H1 (cell line): ENCODE measurements around the gene AKAP7. TPM values are rescaled to one million over a fixed set of nuclear protein-coding genes. Genes with fewer than 3 reads are reported as not detected.
"Not testable (repeated sequence)": the region's sequence is repeated elsewhere in the genome, so short reads cannot be mapped to it uniquely, and the experiment has no call there.

Experiments
- CTCF ChIA-PET: fragments of 300-600 bp; sonication (Branson Sonifier 250); formaldehyde crosslinking; loops from one replicate; lab custom pipeline; 2021; ENCODE audit not compliant: partially characterized antibody; lab: Charles Lee
- POLR2A ChIA-PET: fragments of 300-600 bp; sonication (Branson Sonifier 250); formaldehyde crosslinking; loops from one replicate; lab custom pipeline; 2021; ENCODE audit warnings: inconsistent platforms; ENCODE audit not compliant: partially characterized antibody; lab: Charles Lee
- DNase-seq, 2 experiments: peaks; one replicate each; pipeline versions ENCODE4 v3.0.0 to v3.0.0-alpha.2; 2010 to 2022; ENCODE audit warnings: low spot score in 2 of 2, low read depth in 1 of 2, mixed read lengths in 1 of 2
- FAIRE-seq: peaks from 2 replicates; lab custom pipeline; 2011; peaks lifted over from hg19 to GRCh38; lab: Jason Lieb, UNC
- H2AFZ ChIP-seq: 2 replicates; pipeline ENCODE4 v1.8.1; 2012; ENCODE audit warnings: low read length, inconsistent platforms
- H2AK5ac ChIP-seq: 2 replicates; pipeline ENCODE4 v1.6.1; 2013; ENCODE audit warnings: low read depth, low read length
- H2BK120ac ChIP-seq: replicated peaks from 2 replicates; pipeline ENCODE3; 2013; ENCODE audit warnings: low read depth, low read length, inconsistent platforms
- H2BK12ac ChIP-seq: 2 replicates; pipeline ENCODE4 v1.6.1; 2013; ENCODE audit warnings: low read depth, low read length
- H2BK15ac ChIP-seq: 2 replicates; pipeline ENCODE4 v1.6.1; 2013; ENCODE audit warnings: low read length
- H2BK20ac ChIP-seq: 2 replicates; pipeline ENCODE4 v1.6.1; 2013; ENCODE audit warnings: low read length
- H2BK5ac ChIP-seq: 2 replicates; pipeline ENCODE4 v1.6.1; 2013; ENCODE audit warnings: low read depth, low read length
- H3K14ac ChIP-seq: 2 replicates; pipeline ENCODE4 v1.6.1; 2013; ENCODE audit warnings: inconsistent platforms; ENCODE audit not compliant: insufficient read length
- H3K18ac ChIP-seq: 2 replicates; pipeline ENCODE4 v1.6.1; 2013; ENCODE audit warnings: low read length; ENCODE audit errors: extremely low read depth
- H3K23ac ChIP-seq: 2 replicates; pipeline ENCODE4 v1.6.1; 2013; ENCODE audit warnings: inconsistent platforms; ENCODE audit not compliant: insufficient read length
- H3K23me2 ChIP-seq: 2 replicates; pipeline ENCODE4 v1.6.1; 2013; ENCODE audit warnings: low read depth, low read length
- H3K27ac ChIP-seq: 2 replicates; pipeline ENCODE4 v1.6.1; 2011; ENCODE audit warnings: low read depth, low read length, inconsistent platforms
- H3K27me3 ChIP-seq, 4 experiments: replicated peaks in 1 of 4; 1 replicate in 1 of 4; 2 replicates in 3 of 4; pipeline versions ENCODE4 v1.6.1 to v1.8.1; 2011 to 2013; ENCODE audit warnings: low read length in 3 of 4, mild to moderate bottlenecking in 3 of 4, inconsistent platforms in 2 of 4, mixed read lengths in 2 of 4, moderate library complexity in 1 of 4; ENCODE audit not compliant: control insufficient read depth in 3 of 4, insufficient read depth in 3 of 4; ENCODE audit errors: extremely low read depth in 1 of 4
- H3K36me3 ChIP-seq, 4 experiments: 2 replicates each; pipeline versions ENCODE4 v1.6.1 to v1.8.1; 2011 to 2013; ENCODE audit warnings: mild to moderate bottlenecking in 4 of 4, low read length in 3 of 4, moderate library complexity in 2 of 4, control low read depth in 1 of 4, inconsistent platforms in 1 of 4; ENCODE audit not compliant: insufficient read depth in 4 of 4, control insufficient read depth in 2 of 4
- H3K4ac ChIP-seq: replicated peaks from 2 replicates; pipeline ENCODE3; 2013; ENCODE audit warnings: low read length, low read depth, mixed read lengths, inconsistent platforms; ENCODE audit not compliant: insufficient read length
- H3K4me1 ChIP-seq, 4 experiments: replicated peaks in 1 of 4; 1 replicate in 1 of 4; 2 replicates in 3 of 4; pipeline versions ENCODE4 v1.6.1 to v1.8.1; 2011 to 2013; ENCODE audit warnings: low read length in 3 of 4, inconsistent platforms in 2 of 4, mixed read lengths in 1 of 4; ENCODE audit not compliant: insufficient read depth in 4 of 4, control insufficient read depth in 3 of 4
- H3K4me2 ChIP-seq, 2 experiments: 2 replicates each; pipeline versions ENCODE4 v1.6.1 to v1.8.1; 2011 to 2013; ENCODE audit warnings: low read depth in 2 of 2, low read length in 2 of 2, control low read depth in 1 of 2, inconsistent platforms in 1 of 2, mild to moderate bottlenecking in 1 of 2; ENCODE audit not compliant: insufficient read depth in 1 of 2
- H3K4me3 ChIP-seq, 4 experiments: fragments of 200-600, 300-600 bp in 1 of 4; sonication (generic), shearing (Covaris generic), sonication (Bioruptor Twin) in 1 of 4; 2 replicates each; pipeline versions ENCODE4 v1.5.1 to v1.8.1; 2011 to 2016; ENCODE audit warnings: low read length in 4 of 4, low read depth in 3 of 4, control low read depth in 2 of 4, inconsistent platforms in 2 of 4, mild to moderate bottlenecking in 2 of 4, mixed read lengths in 1 of 4, moderate library complexity in 1 of 4; ENCODE audit not compliant: insufficient read depth in 2 of 4; ENCODE audit errors: extremely low read depth in 1 of 4
- H3K56ac ChIP-seq: replicated peaks from 2 replicates; pipeline ENCODE3; 2013; ENCODE audit warnings: low read depth, mild to moderate bottlenecking, mixed read lengths, low read length, inconsistent platforms; ENCODE audit not compliant: insufficient read length
- H3K79me1 ChIP-seq: 2 replicates; pipeline ENCODE4 v1.6.1; 2013; ENCODE audit warnings: low read depth, low read length, control low read depth
- H3K79me2 ChIP-seq, 2 experiments: 2 replicates each; pipeline versions ENCODE4 v1.6.1 to v1.8.1; 2012 to 2013; ENCODE audit warnings: low read length in 2 of 2, mild to moderate bottlenecking in 2 of 2, inconsistent platforms in 1 of 2; ENCODE audit not compliant: insufficient read depth in 2 of 2, control insufficient read depth in 1 of 2
- H3K9ac ChIP-seq, 4 experiments: replicated peaks in 1 of 4; 1 replicate in 1 of 4; 2 replicates in 3 of 4; pipeline versions ENCODE4 v1.6.1 to v1.8.1; 2011 to 2013; ENCODE audit warnings: low read depth in 3 of 4, low read length in 3 of 4, control low read depth in 2 of 4, mild to moderate bottlenecking in 2 of 4, moderate library complexity in 2 of 4, inconsistent platforms in 1 of 4; ENCODE audit errors: extremely low read depth in 1 of 4
- H3K9me3 ChIP-seq, 2 experiments: 2 replicates each; pipeline versions ENCODE4 v1.6.1 to v1.8.1; 2012 to 2013; ENCODE audit warnings: mild to moderate bottlenecking in 2 of 2, moderate library complexity in 2 of 2, control low read depth in 1 of 2, inconsistent platforms in 1 of 2, low read depth in 1 of 2, low read length in 1 of 2, mixed read lengths in 1 of 2; ENCODE audit not compliant: insufficient read depth in 2 of 2
- H4K20me1 ChIP-seq, 2 experiments: replicated peaks in 1 of 2; 2 replicates each; pipeline versions ENCODE3 to v1.8.1; 2011 to 2013; ENCODE audit warnings: inconsistent platforms in 2 of 2, low read length in 2 of 2, mild to moderate bottlenecking in 1 of 2; ENCODE audit not compliant: insufficient read depth in 2 of 2, control insufficient read depth in 1 of 2
- H4K5ac ChIP-seq: 2 replicates; pipeline ENCODE4 v1.6.1; 2013; ENCODE audit warnings: low read length, low read depth, mixed read lengths, inconsistent platforms; ENCODE audit not compliant: insufficient read length
- H4K8ac ChIP-seq: 2 replicates; pipeline ENCODE4 v1.8.0; 2013; ENCODE audit warnings: mild to moderate bottlenecking, moderate library complexity, low read length, inconsistent platforms; ENCODE audit not compliant: insufficient read depth; ENCODE audit errors: extremely low read depth
- H4K91ac ChIP-seq: replicated peaks from 2 replicates; pipeline ENCODE3; 2013; ENCODE audit warnings: low read length, mixed read lengths, inconsistent platforms; ENCODE audit not compliant: insufficient read length
- KDM4A ChIP-seq: IDR thresholded peaks from one replicate; pipeline ENCODE4 v1.7.1; 2012; ENCODE audit warnings: low read depth, mild to moderate bottlenecking, moderate library complexity, low read length, inconsistent platforms; ENCODE audit not compliant: severe bottlenecking
- WGBS, 2 experiments: shearing (Covaris generic) in 1 of 2; methylation state at CpG; one replicate each; pipeline versions ENCODE4 v1.1.6 to v1.1.7; 2013 to 2015; ENCODE audit warnings: low lambda C conversion rate in 2 of 2, mixed read lengths in 2 of 2, inconsistent platforms in 1 of 2, low coverage in 1 of 2, missing lambda C conversion rate in 1 of 2; ENCODE audit not compliant: insufficient replicate concordance in 2 of 2, insufficient coverage in 1 of 2, insufficient read length in 1 of 2; ENCODE audit errors: extremely low coverage in 1 of 2, missing lambda C conversion rate in 1 of 2; 5-methylcytosine and 5-hydroxymethylcytosine counted together
- polyA plus RNA-seq, 7 experiments: library from polyadenylated mRNA; depleted of rRNA in 3 of 7; stranded (reverse) in 5 of 7; unstranded in 2 of 7; fragments of >200 nt in 5 of 7; fragments of 200-250 nt in 2 of 7; gene quantifications; 1 replicate in 5 of 7; 2 replicates in 1 of 7; 4 replicates in 1 of 7; pipeline versions ENCODE4 v1.2.1 to v1.2.3, GENCODE V29; 2011 to 2013; ENCODE audit warnings: missing spikeins in 2 of 7, mixed read lengths in 2 of 7
- total RNA-seq: library from RNA; stranded (reverse); fragmentation: NEBNext Ultra II Directional; extraction: Animal tissue kit (Norgen Biotek cat#: 25700); gene quantifications from 2 replicates; pipeline ENCODE4 v1.2.1, GENCODE V29; 2021

AKAP7 gene
- total and polyA plus RNA-seq, 2 of the 8 experiments (the other 6 are each of a cell fraction or from before 2014, with no cell fraction given), result 4.7 to 16.9 TPM

GRCh38 chr6:131322125-131322524 lies 186.9 kb downstream of the AKAP7 start (continued):
- TF ChIP-seq KDM4A, result no peak

- WGBS, 2 experiments, result 93% methylated on average over 14 of the region's 14 CpGs; no CpG with 5 or more reads in 1 of the 2 experiments
- H2BK15ac ChIP-seq, H4K20me1 ChIP-seq, H3K56ac ChIP-seq, H4K91ac ChIP-seq, H3K4ac ChIP-seq, H3K9me3 ChIP-seq, H3K4me2 ChIP-seq, H3K4me3 ChIP-seq, H2BK12ac ChIP-seq, H3K79me1 ChIP-seq, H3K9ac ChIP-seq, H3K79me2 ChIP-seq, H2BK120ac ChIP-seq, H3K14ac ChIP-seq, H3K23ac ChIP-seq, H2BK5ac ChIP-seq, POLR2A ChIA-PET, H4K8ac ChIP-seq, H3K36me3 ChIP-seq, H2BK20ac ChIP-seq, DNase-seq, H4K5ac ChIP-seq, H3K23me2 ChIP-seq, CTCF ChIA-PET, H2AK5ac ChIP-seq, H3K27me3 ChIP-seq, FAIRE-seq, H2AFZ ChIP-seq, H3K27ac ChIP-seq: not testable (repeated sequence)
- Histone ChIP-seq H3K4me1 (peaks cover 4 to 17% (median 6%) of the 10 kb centered on the region in 4 experiments; a peak in 3 of 7 replicates), H3K18ac (peak overlapping the region; percentile 32; the same call in 1 of the 2 replicates)
These were observed 190.4 kb downstream of the AKAP7 start for GRCh38 chr6:131325669-131326068.
